Mucosa of stomach (tissue), 1 donor: ENCODE results near the gene ANXA3.

Source experiments
- H3K27me3 ChIP-seq: one replicate; pipeline ENCODE4 v1.7.0; 2013; ENCODE audit warnings: mild to moderate bottlenecking, low read length; ENCODE audit not compliant: control insufficient read depth, insufficient read depth
- H3K36me3 ChIP-seq: one replicate; pipeline ENCODE4 v1.7.0; 2013; ENCODE audit warnings: low read length; ENCODE audit not compliant: control insufficient read depth, insufficient read depth
- H3K4me1 ChIP-seq: one replicate; pipeline ENCODE4 v1.7.0; 2013; ENCODE audit warnings: mild to moderate bottlenecking, low read length; ENCODE audit not compliant: control insufficient read depth, insufficient read depth
- H3K4me3 ChIP-seq: one replicate; pipeline ENCODE4 v1.7.0; 2013; ENCODE audit warnings: low read length
- H3K9ac ChIP-seq: one replicate; pipeline ENCODE4 v1.7.0; 2013; ENCODE audit warnings: mild to moderate bottlenecking, low read length, moderate library complexity
- H3K9me3 ChIP-seq: one replicate; pipeline ENCODE4 v1.7.0; 2013; ENCODE audit warnings: mild to moderate bottlenecking, low read length, moderate library complexity; ENCODE audit not compliant: control insufficient read depth
- donor health status: Pancreatic carcinoma.

The ANXA3 gene

GRCh38 chr4:78644744-78645330 lies 93.3 kb downstream of the ANXA3 start:
- Histone ChIP-seq H3K9ac (no peak overlapping the region), H3K36me3 (no peaks in the 10 kb centered on the region), H3K4me1 (peaks cover 22% of the 10 kb centered on the region), H3K9me3 (no peaks in the 10 kb centered on the region), H3K27me3 (no peaks in the 10 kb centered on the region), H3K4me3 (no peak overlapping the region)

GRCh38 chr4:78645853-78646757 lies 94.5 kb downstream of the ANXA3 start:
- Histone ChIP-seq H3K4me1 (peaks cover 22% of the 10 kb centered on the region), H3K36me3 (no peaks in the 10 kb centered on the region), H3K4me3 (no peak overlapping the region), H3K9ac (peak overlapping the region; percentile 37), H3K9me3 (no peaks in the 10 kb centered on the region), H3K27me3 (no peaks in the 10 kb centered on the region)

GRCh38 chr4:78647272-78647671 lies 95.7 kb downstream of the ANXA3 start:
- no peak overlapping the region for H3K9ac ChIP-seq
- H3K4me1 ChIP-seq: peaks cover 22% of the 10 kb centered on the region

GRCh38 chr4:78648640-78649363 lies 97.2 kb downstream of the ANXA3 start:
- Histone ChIP-seq H3K9ac (no peak overlapping the region), H3K4me3 (no peak overlapping the region), H3K4me1 (peaks cover 16% of the 10 kb centered on the region), H3K27me3 (no peaks in the 10 kb centered on the region), H3K36me3 (no peaks in the 10 kb centered on the region), H3K9me3 (no peaks in the 10 kb centered on the region)

More at GRCh38 chr4:78647272-78647671, 95.7 kb downstream of the ANXA3 start:
- no peaks in the 10 kb centered on the region for H3K36me3 ChIP-seq
- H3K27me3 ChIP-seq: no peaks in the 10 kb centered on the region
- no peaks in the 10 kb centered on the region for H3K9me3 ChIP-seq
- no peak overlapping the region for H3K4me3 ChIP-seq

GRCh38 chr4:78650106-78651024 lies 98.8 kb downstream of the ANXA3 start:
- H3K27me3 ChIP-seq: no peaks in the 10 kb centered on the region
- H3K4me1 ChIP-seq: peaks cover 14% of the 10 kb centered on the region
- no peaks in the 10 kb centered on the region for H3K36me3 ChIP-seq
- no peak overlapping the region for H3K9ac ChIP-seq
- no peaks in the 10 kb centered on the region for H3K9me3 ChIP-seq
- H3K4me3 ChIP-seq: no peak overlapping the region

- Histone ChIP-seq H3K36me3 (no peaks in the 10 kb centered on the region), H3K4me3 (no peak overlapping the region), H3K9me3 (no peaks in the 10 kb centered on the region), H3K9ac (no peak overlapping the region), H3K4me1 (peaks cover 4% of the 10 kb centered on the region), H3K27me3 (no peaks in the 10 kb centered on the region)
Measured at GRCh38 chr4:78651250-78651860, 99.8 kb downstream of the ANXA3 start.

- H3K9me3 ChIP-seq: no peaks in the 10 kb centered on the region
- no peaks in the 10 kb centered on the region for H3K4me1 ChIP-seq
- H3K36me3 ChIP-seq: no peaks in the 10 kb centered on the region
- no peak overlapping the region for H3K4me3 ChIP-seq
- H3K27me3 ChIP-seq: no peaks in the 10 kb centered on the region
- no peak overlapping the region for H3K9ac ChIP-seq
Measured at GRCh38 chr4:78652282-78652876, 100.8 kb downstream of the ANXA3 start.

GRCh38 chr4:78653655-78654054 lies 102.1 kb downstream of the ANXA3 start:
- Histone ChIP-seq H3K4me3 (no peak overlapping the region), H3K9ac (no peak overlapping the region), H3K36me3 (no peaks in the 10 kb centered on the region), H3K9me3 (no peaks in the 10 kb centered on the region), H3K27me3 (no peaks in the 10 kb centered on the region), H3K4me1 (no peaks in the 10 kb centered on the region)

- Histone ChIP-seq H3K36me3 (no peaks in the 10 kb centered on the region), H3K27me3 (no peaks in the 10 kb centered on the region), H3K9ac (no peak overlapping the region), H3K9me3 (no peaks in the 10 kb centered on the region), H3K4me1 (no peaks in the 10 kb centered on the region), H3K4me3 (no peak overlapping the region)
Measured at GRCh38 chr4:78654807-78655206, 103.2 kb downstream of the ANXA3 start.

- Histone ChIP-seq H3K36me3 (no peaks in the 10 kb centered on the region), H3K4me1 (peaks cover 10% of the 10 kb centered on the region), H3K9ac (no peak overlapping the region), H3K9me3 (no peaks in the 10 kb centered on the region), H3K27me3 (no peaks in the 10 kb centered on the region), H3K4me3 (no peak overlapping the region)
Measured at GRCh38 chr4:78656968-78657445, 105.4 kb downstream of the ANXA3 start.

GRCh38 chr4:78659264-78659663 lies 107.7 kb downstream of the ANXA3 start:
- Histone ChIP-seq H3K4me1 (peaks cover 16% of the 10 kb centered on the region), H3K4me3 (no peak overlapping the region), H3K36me3 (no peaks in the 10 kb centered on the region), H3K27me3 (no peaks in the 10 kb centered on the region), H3K9me3 (no peaks in the 10 kb centered on the region), H3K9ac (no peak overlapping the region)
